ENCODE data around the gene DPYSL3. TPM values are rescaled to one million over a fixed set of nuclear protein-coding genes. Genes with fewer than 3 reads are reported as not detected.
"Not testable (repeated sequence)": the region's sequence is repeated elsewhere in the genome, so short reads cannot be mapped to it uniquely, and the experiment has no call there.

The DPYSL3 gene
- polyA plus RNA-seq, 3 donors: 30.3 to 38.9 (median 30.4) TPM

- DNase-seq: no peak
Measured at GRCh38 chr5:147381555-147381954, 128.3 kb downstream of the DPYSL3 start.

- DNase-seq: no peak
Measured at GRCh38 chr5:147377682-147378081, 132.2 kb downstream of the DPYSL3 start.

- no peak for DNase-seq
Measured at GRCh38 chr5:147375151-147375550, 134.7 kb downstream of the DPYSL3 start.

- DNase-seq: no peak
Measured at GRCh38 chr5:147373328-147373727, 136.5 kb downstream of the DPYSL3 start.

GRCh38 chr5:147372191-147372590, 137.7 kb downstream of the DPYSL3 start:
- DNase-seq: no peak

GRCh38 chr5:147371290-147371689, 138.6 kb downstream of the DPYSL3 start:
- no peak for DNase-seq

- DNase-seq: no peak
Measured at GRCh38 chr5:147369742-147370374, 140.0 kb downstream of the DPYSL3 start.

GRCh38 chr5:147367381-147367780, 142.5 kb downstream of the DPYSL3 start:
- not testable (repeated sequence) for DNase-seq

GRCh38 chr5:147361441-147362175, 148.3 kb downstream of the DPYSL3 start:
- DNase-seq: no peak

GRCh38 chr5:147360816-147361215, 149.1 kb downstream of the DPYSL3 start:
- no peak for DNase-seq

GRCh38 chr5:147359581-147359980, 150.3 kb downstream of the DPYSL3 start:
- no peak for DNase-seq

GRCh38 chr5:147359101-147359500, 150.8 kb downstream of the DPYSL3 start:
- no peak for DNase-seq

- DNase-seq: no peak
Measured at GRCh38 chr5:147349241-147349640, 160.6 kb downstream of the DPYSL3 start.

- no peak for DNase-seq
Measured at GRCh38 chr5:147348451-147348850, 161.4 kb downstream of the DPYSL3 start.

- no peak for DNase-seq
Measured at GRCh38 chr5:147348046-147348445, 161.8 kb downstream of the DPYSL3 start.

GRCh38 chr5:147346006-147346561, 163.8 kb downstream of the DPYSL3 start:
- no peak for DNase-seq

GRCh38 chr5:147344861-147345260, 165.0 kb downstream of the DPYSL3 start:
- DNase-seq: no peak

GRCh38 chr5:147341345-147341744, 168.5 kb downstream of the DPYSL3 start:
- no peak for DNase-seq

GRCh38 chr5:147340941-147341340, 168.9 kb downstream of the DPYSL3 start:
- peak; percentile 40 for DNase-seq
